Dedifferentiated amniotic fluid mesenchymal stem cell (primary cell): ENCODE results near the gene UBE2S.

Source experiments
- DNase-seq: peaks from one replicate; pipeline ENCODE4 v3.0.0-alpha.2; 2016; ENCODE audit errors: extremely low spot score

Gene UBE2S

DNA sequence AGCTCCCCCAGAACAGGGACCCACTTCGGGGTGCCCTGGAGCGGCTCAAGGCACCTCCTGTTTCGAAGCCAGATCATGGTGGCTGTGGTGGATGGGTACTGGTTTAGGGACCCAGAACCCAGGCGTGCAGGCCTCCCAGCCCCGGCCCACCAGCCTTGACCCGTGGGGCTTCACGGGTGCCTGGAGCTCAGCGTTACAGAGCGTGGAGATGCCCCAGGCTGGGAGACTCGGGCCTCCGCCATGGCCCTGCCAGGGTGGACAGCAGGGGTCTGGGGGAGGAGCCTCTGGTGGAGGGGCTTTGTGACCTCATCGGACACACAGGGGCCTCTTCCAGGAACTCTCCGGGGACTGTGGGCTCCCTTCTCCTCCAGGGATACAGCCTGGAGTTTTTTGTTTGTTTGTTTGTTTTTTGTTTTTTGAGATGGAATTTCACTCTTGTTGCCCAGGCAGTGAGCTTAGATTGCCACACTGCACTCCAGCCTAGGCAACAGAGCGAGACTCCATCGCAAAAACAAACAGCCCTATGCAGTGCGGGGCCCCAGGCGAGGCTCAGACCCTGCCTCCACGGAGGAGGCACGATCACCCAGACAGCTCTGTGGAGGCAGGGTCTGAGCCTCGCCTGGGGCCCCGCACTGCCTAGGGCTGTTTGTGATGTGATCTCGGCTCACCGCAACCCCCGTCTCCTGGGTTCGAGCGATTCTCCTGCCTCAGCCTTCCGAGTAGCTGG, 44.4 kb downstream of the UBE2S start, which contains the start of gene GARIN5B:
GARIN5B (minus strand) TSS at position 271 of the 727 bp plus-strand sequence; CDS start at position 77, 194 bp downstream.
- no peak for DNase-seq

DNA sequence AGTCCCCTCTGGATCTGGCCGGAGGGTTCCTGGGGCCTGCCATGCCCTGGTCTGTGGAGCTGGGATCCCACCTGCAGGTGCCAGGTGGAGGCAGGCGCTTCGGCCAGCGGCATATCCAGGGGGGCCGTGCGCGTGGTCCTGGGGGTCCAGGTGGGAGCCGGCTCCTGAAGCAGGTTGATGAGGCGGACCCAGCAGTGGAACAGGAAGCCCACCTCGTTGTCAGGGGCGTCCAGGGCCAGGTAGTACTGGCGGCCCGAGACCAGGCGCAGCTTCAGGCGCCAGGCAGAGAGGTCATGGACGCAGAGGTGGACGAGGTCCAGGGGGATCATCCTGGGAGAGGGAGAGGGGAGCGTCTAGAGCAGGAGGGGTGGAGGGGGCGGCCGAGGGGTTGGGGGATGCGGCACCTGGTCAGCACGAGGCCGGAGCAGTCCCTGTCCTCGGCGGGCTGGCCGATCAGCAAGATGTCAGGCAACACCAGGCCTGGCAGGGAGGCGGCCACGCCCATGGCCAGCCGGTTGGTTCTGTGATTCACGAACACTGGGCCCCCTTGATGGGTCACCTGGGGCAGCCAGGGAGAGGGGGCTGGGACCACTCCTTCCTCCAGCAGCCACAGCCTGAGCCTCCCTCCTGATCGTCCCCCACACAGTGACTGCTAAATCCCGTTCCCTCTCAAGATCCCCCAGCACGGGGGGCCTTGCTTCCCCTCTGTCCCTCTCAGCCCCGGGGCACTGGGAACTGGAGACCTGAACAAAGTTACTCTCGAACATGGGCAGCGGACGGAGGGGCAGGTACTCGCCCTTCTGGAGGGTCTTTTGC, 45.2 kb downstream of the UBE2S start:
- no peak for DNase-seq

- DNase-seq = no peak
Observed at GRCh38 chr19:55360902-55361301, 46.7 kb downstream of the UBE2S start.

DNA sequence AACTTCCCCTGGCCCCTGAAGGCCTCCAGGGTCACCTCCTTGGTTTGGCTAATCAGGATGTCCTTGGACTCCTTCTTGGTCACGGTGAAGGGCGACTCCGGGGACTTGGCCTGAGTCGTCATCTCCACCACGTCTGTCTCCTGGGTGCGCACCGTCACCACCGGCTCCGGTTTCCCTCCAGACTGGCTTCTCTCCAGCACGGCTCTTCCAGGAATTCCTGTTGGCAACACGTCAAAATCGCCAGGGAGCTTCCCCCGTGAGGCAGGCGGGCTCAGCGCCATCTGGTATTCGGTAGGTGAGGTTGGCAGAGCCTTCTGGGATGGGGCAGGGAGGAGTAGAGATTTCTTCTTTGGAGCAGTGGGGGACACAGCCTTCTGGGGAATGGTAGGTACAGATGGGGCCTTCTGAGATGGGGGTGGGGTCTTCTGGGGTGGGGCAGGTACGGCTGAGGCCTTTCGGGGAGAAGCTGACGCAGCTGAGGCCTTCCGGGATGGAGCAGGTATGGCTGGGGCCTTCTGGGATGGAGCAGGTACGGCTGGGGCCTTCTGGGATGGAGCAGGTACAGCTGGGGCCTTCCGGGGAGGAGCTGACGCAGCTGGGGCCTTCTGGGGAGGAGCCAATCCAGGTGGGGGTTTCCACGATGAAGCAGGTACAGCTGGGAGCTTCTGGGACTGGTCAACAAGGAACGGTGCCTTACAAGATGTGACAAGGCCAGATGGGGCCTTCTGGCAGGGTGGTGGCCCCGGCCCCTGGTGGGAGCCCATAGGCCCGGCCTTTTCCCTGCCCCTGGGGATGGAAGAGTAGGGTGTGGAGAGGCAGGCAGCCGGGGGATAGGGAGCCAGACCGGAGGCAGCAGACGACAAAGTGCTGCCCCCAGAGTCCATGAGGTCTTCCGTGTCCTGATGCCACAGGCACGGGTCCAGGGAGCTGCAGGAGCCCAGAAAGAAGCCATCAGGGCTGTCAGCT, 48.4 kb downstream of the UBE2S start:
- DNase-seq = no peak

GRCh38 chr19:55358493-55358892, 49.1 kb downstream of the UBE2S start:
- DNase-seq = no peak

DNA sequence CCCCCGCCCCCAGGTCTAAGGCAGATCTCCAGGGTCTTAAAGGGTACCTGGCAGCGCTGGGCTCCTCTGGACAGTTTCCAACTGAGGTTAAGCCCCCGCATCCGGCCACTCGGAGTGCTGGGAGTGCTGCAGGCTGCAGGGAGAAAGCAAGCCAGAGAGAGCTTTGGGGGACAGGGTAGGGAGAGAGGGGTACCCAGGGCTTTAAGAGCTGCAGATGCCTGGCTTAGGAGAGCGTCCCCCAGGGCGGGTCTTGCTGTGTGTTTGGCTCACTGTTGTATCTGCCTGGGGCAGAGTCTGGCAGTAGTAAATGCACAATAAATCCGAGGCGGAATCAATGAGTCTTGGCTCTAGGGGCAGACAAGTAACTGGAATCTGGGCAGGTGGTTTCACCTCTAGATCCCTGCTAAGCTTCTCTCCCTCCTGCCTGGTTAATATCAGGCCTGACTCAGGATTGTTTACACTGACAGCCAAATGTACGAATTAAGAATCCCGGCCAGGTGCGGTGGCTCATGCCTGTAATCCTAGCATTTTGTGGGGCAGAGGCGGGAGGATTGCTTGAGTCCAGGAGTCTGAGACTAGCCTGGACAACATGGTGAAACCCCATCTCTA, 52.3 kb downstream of the UBE2S start:
- DNase-seq = no peak

DNA sequence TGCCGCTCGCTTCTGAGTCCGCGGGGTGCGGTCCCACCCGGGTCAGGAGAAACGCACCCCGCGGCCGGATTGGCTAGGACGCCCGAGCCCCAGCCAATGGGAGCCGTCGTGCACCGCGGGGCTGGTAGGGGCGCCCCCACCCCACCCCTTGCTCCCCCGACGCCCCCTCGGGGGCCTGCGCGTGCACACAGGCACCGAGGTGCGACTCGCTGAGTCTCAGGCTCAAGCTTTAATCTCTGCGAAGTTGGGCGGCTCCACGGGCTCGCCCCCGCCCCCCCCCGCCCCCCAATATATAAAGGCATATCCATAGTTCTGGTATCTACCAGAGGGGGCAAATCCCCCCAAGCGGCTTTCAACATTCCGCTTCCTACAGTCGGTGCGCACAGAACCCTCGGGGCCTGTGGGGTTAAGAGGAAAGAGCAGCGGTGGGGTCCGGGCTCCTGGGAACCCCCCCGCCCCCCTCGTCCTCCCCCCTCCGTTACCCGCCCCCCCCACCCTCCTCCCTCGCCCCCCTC, 52.8 kb downstream of the UBE2S start, which contains the start of gene COX6B2:
COX6B2 (minus strand) TSS at position 22 of the 515 bp plus-strand sequence. CDS start 198 bp downstream, outside the sequence.
- DNase-seq = no peak

GRCh38 chr19:55353803-55354697, 53.5 kb downstream of the UBE2S start:
- DNase-seq = no peak

DNA sequence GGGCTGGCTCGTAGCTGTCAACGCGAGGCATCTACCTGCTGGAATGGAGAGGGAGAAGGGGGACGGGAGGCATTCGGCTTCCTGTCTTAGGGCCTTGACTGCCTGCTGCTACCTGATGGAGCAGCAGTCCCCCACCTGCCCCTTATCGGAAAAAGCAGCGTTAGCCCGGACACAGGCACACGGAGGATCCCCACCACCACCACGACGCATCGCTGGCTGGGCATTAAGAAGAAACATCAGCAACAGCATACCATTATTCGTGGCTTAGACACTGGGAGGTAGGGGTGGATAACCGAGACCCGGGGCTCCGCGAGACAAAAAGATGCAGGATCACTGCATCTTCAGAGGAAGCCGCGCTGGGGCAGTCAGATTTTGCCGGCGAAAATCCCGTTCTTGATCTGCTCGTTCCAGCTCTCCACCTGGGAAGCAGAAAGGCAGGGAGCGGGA, 54.2 kb downstream of the UBE2S start:
- no peak for DNase-seq

- no peak for DNase-seq
Observed at GRCh38 chr19:55352549-55353145, 54.9 kb downstream of the UBE2S start.

- DNase-seq = no peak
Observed at GRCh38 chr19:55352040-55352439, 55.5 kb downstream of the UBE2S start.

- no peak for DNase-seq
Observed at GRCh38 chr19:55350620-55351315, 56.8 kb downstream of the UBE2S start.
